ENCODE results near the gene ING5. TPM values are rescaled to one million over a fixed set of nuclear protein-coding genes. Genes with fewer than 3 reads are reported as not detected.
A peak's percentile ranks its signal among the peaks of the same experiment; 100 is the strongest.

Gene ING5
- polyA plus RNA-seq, 3 donors, result 6.5 to 29.5 (median 6.6) TPM

- Mint-ChIP-seq H3K9me3 (peaks cover 0 to 14% (median 10%) of the 10 kb centered on the region in 7 donors), H3K27ac (peak overlapping the region in 3 of 7 donors; percentile 24 to 40 (median 34)), H3K4me1 (no peaks in the 10 kb centered on the region), H3K4me3 (no peak overlapping the region), H3K36me3 (no peaks in the 10 kb centered on the region), H3K27me3 (ENCODE audit: low read depth in 3 of 3) (peaks cover 7 to 15% (median 12%) of the 10 kb centered on the region in 3 donors)
- Histone ChIP-seq H3K9me3 (replicated peaks in 1 of 2; ENCODE audit: control insufficient read depth in 1 of 2, insufficient read depth in 1 of 2, low read length in 2 of 2) (peaks cover 0 to 3% of the 10 kb centered on the region in 2 donors), H3K4me1 (ENCODE audit: control insufficient read depth in 1 of 2, insufficient read depth in 2 of 2, low read length in 2 of 2) (no peaks in the 10 kb centered on the region), H3K79me2 (ENCODE audit: insufficient read depth, low read length) (no peaks in the 10 kb centered on the region), H3K9ac (ENCODE audit: insufficient read depth, low read length, poor library complexity, severe bottlenecking) (no peak overlapping the region), H4K20me1 (ENCODE audit: insufficient read depth, low read length) (no peaks in the 10 kb centered on the region), H3K4me2 (replicated peaks; ENCODE audit: extremely low read depth, low read length, poor library complexity, severe bottlenecking) (no peak overlapping the region), H3K36me3 (replicated peaks in 1 of 2; ENCODE audit: control insufficient read depth in 1 of 2, insufficient read depth in 2 of 2, low read length in 2 of 2) (no peaks in the 10 kb centered on the region), H3K4me3 (replicated peaks in 1 of 3; ENCODE audit: low read depth in 2 of 3, low read length in 3 of 3) (no peak overlapping the region), H3K27ac (ENCODE audit: low read depth in 1 of 2, low read length in 2 of 2) (no peak overlapping the region), H2AFZ (ENCODE audit: insufficient read depth, low read depth, low read length, poor library complexity, severe bottlenecking) (no peak overlapping the region), H3K27me3 (ENCODE audit: control insufficient read depth in 2 of 2, insufficient read depth in 2 of 2, low read length in 2 of 2) (no peaks in the 10 kb centered on the region)
- DNase-seq, result peak in 1 of 3 donors; percentile 1
- WGBS (ENCODE audit: insufficient coverage), result 77% methylated on average over 19 of the region's 21 CpGs
- intact Hi-C loops (cut with micrococcal nuclease), result no loop called here
- TF ChIP-seq, protein P1, sequence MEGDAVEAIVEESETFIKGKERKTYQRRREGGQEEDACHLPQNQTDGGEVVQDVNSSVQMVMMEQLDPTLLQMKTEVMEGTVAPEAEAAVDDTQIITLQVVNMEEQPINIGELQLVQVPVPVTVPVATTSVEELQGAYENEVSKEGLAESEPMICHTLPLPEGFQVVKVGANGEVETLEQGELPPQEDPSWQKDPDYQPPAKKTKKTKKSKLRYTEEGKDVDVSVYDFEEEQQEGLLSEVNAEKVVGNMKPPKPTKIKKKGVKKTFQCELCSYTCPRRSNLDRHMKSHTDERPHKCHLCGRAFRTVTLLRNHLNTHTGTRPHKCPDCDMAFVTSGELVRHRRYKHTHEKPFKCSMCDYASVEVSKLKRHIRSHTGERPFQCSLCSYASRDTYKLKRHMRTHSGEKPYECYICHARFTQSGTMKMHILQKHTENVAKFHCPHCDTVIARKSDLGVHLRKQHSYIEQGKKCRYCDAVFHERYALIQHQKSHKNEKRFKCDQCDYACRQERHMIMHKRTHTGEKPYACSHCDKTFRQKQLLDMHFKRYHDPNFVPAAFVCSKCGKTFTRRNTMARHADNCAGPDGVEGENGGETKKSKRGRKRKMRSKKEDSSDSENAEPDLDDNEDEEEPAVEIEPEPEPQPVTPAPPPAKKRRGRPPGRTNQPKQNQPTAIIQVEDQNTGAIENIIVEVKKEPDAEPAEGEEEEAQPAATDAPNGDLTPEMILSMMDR (IDR thresholded peaks at IDR 0.05), result no peak
Observed at GRCh38 chr2:241777686-241778627, 76.1 kb downstream of the ING5 start.

Other genes starting within 250 kb of the ING5 start
- 100 to 1,000 TPM in 1 of 3 donors, 10 to 100 TPM in 2; 62.7 to 215 (median 69.5) TPM for gene STK25, start 193.5 kb upstream of the ING5 start, polyA plus RNA-seq
- gene BOK, start 143.3 kb upstream of the ING5 start, polyA plus RNA-seq, result under 1 TPM in 1 of 3 donors, not detected in 2; 0.05 TPM
- 10 to 100 TPM; 15.1 to 25.9 (median 16.3) TPM for gene THAP4, start 64.9 kb upstream of the ING5 start, polyA plus RNA-seq
- 100 to 1,000 TPM in 1 of 3 donors, 10 to 100 TPM in 2; 54.5 to 202 (median 58.9) TPM for gene ATG4B, start 64.3 kb upstream of the ING5 start, polyA plus RNA-seq
- gene DTYMK, start 15.2 kb upstream of the ING5 start, polyA plus RNA-seq, result 10 to 100 TPM; 13.0 to 23.5 (median 18.7) TPM
- 10 to 100 TPM in 1 of 3 donors, 1 to 10 TPM in 2; 1.0 to 57.1 (median 1.1) TPM for gene D2HGDH, start 32.6 kb downstream of the ING5 start, polyA plus RNA-seq
- not detected for gene GAL3ST2, start 74.8 kb downstream of the ING5 start, polyA plus RNA-seq
- 1 to 10 TPM in 1 of 3 donors, under 1 TPM in 2; 0.26 to 2.6 (median 0.99) TPM for gene NEU4, start 107.2 kb downstream of the ING5 start, polyA plus RNA-seq
- gene PDCD1, start 156.9 kb downstream of the ING5 start, polyA plus RNA-seq, result under 1 TPM in 1 of 3 donors, not detected in 2; 0.08 TPM
- under 1 TPM in 1 of 3 donors, not detected in 2; 0.03 TPM for gene RTP5, start 167.7 kb downstream of the ING5 start, polyA plus RNA-seq